ENCODE data around the gene UNK. TPM values are rescaled to one million over a fixed set of nuclear protein-coding genes. Genes with fewer than 3 reads are reported as not detected.

Gene UNK
- total and polyA plus RNA-seq, 9 of the 15 experiments (the other 6 are each of a cell fraction or from before 2014, with no cell fraction given), result 12.8 to 38.6 (median 24.8) TPM

GRCh38 chr17:75824050-75824552 lies 39.5 kb downstream of the UNK start:
- Histone ChIP-seq H3K9me1 (ENCODE audit: control insufficient read depth, insufficient read depth, low read length) (no peaks in the 10 kb centered on the region), H3K9ac (ENCODE audit: insufficient read depth in 1 of 2, low read depth in 2 of 2, low read length in 2 of 2) (peak overlapping the region in 1 of 2 experiments; percentile 2; a peak in 2 of 4 replicates), H3K36me3 (ENCODE audit: control insufficient read depth, insufficient read depth, low read length) (peaks cover 78% of the 10 kb centered on the region; the same call in 2 of the 3 replicates), H3K27me3 (ENCODE audit: control insufficient read depth in 2 of 2, insufficient read depth in 2 of 2, low read length in 2 of 2) (no peaks in the 10 kb centered on the region), H3K27ac (ENCODE audit: extremely low read depth, low read depth, low read length) (no peak overlapping the region), H3K79me2 (ENCODE audit: control insufficient read depth, insufficient read depth, low read length) (no peaks in the 10 kb centered on the region), H4K20me1 (replicated peaks; ENCODE audit: control insufficient read depth, insufficient read depth, low read length) (no peaks in the 10 kb centered on the region), H3K9me3 (replicated peaks; ENCODE audit: control insufficient read depth, insufficient read depth, low read depth, low read length) (no peaks in the 10 kb centered on the region), H3K4me2 (ENCODE audit: insufficient read depth, low read length) (no peak overlapping the region), H3K4me3 (no peak overlapping the region), H2AFZ (ENCODE audit: low read depth, low read length) (no peak overlapping the region), H3K4me1 (replicated peaks in 1 of 2; ENCODE audit: control insufficient read depth in 2 of 2, insufficient read depth in 2 of 2, low read length in 2 of 2) (peaks cover 0 to 47% of the 10 kb centered on the region in 2 experiments; a peak in 1 of 5 replicates)
- no peak for TF ChIP-seq VEZF1 (CRISPR knock-in tag; IDR thresholded peaks at IDR 0.05)
- peak; percentile 28 for TF ChIP-seq POLR2B (IDR thresholded peaks at IDR 0.05; ENCODE audit: low read depth, partially characterized antibody)
- peak; percentile 1 for TF ChIP-seq HNRNPLL (IDR thresholded peaks at IDR 0.05; ENCODE audit: low read depth, low read length, poor library complexity, severe bottlenecking)
- no peak for TF ChIP-seq SIX5 (IDR thresholded peaks at IDR 0.05; ENCODE audit: borderline replicate concordance in 1 of 2, insufficient read depth in 1 of 2, low read depth in 1 of 2, low read length in 2 of 2)
- TF ChIP-seq BRD4 (IDR thresholded peaks at IDR 0.05), result no peak
- no peak for TF ChIP-seq MEIS2 (IDR thresholded peaks at IDR 0.05; ENCODE audit: partially characterized antibody)
- TF ChIP-seq RBFOX2 (IDR thresholded peaks at IDR 0.05; ENCODE audit: low read depth, low read length), result peak; percentile 57
- TF ChIP-seq SUPT5H (IDR thresholded peaks at IDR 0.05), result 0 out of 2 replicates have a peak, but pooled peaks have one; percentile 19
- 0 out of 2 replicates have a peak, but pooled peaks have one; percentile 44 for TF ChIP-seq POLR2A (conservative IDR thresholded peaks at IDR 0.05)
- POLR2A ChIA-PET, result interaction anchor here (0.6 to 8.0 kb wide), 9 partner anchors 8 to 50 kb away, joined by 3 to 121 read pairs (median 6); partner anchors contain the start of genes UNC13D and WBP2
- intact Hi-C loops (cut with micrococcal nuclease) (no loop called here), in situ Hi-C loops (cut with MboI) (no loop called here)
- no TSS peak for BruUV-seq (replicated peaks)
- ATAC-seq, result no peak
- no peak for FAIRE-seq
- DNase-seq (ENCODE audit: extremely low read depth in 1 of 4, low spot score in 3 of 4), result no peak
- WGBS (ENCODE audit: insufficient coverage, low coverage, missing lambda C conversion rate), result 96% methylated on average over 13 of the region's 13 CpGs
- CTCF ChIA-PET (ENCODE audit: low intra/inter-chr PET ratio), result no interaction called here
